Left cardiac atrium (tissue), 2 donors: Measurements from ENCODE around the gene ZFP36. TPM values are rescaled to one million over a fixed set of nuclear protein-coding genes. Genes with fewer than 3 reads are reported as not detected.

Source experiments
- microRNA-seq, 2 donors: library from miRNA; unstranded; fragments of <30 nt; microRNA quantifications; one replicate each; pipeline ENCODE4 v1.2.0, GENCODE V29; 2020
- total RNA-seq, 2 donors: library from RNA; stranded (reverse); fragmentation: NEBNext Ultra II Directional; extraction: Animal tissue kit (Norgen Biotek cat#: 25700); gene quantifications; one replicate each; pipeline ENCODE4 v1.2.1, GENCODE V29; 2021
- donor health status: DM: no; HTN: yes; CAD: no; lungs with severe emphysema.
- donor health status: DM: yes; HTN: yes; CAD: no.

The ZFP36 gene
- total RNA-seq, 2 donors from 2014 or later, result 93.5 to 156 TPM

Small RNA genes within 50 kb of the gene (microRNA-seq; reads per million reads assigned to microRNA genes)
- 0 reads per million in 2 donors for gene MIR4530

Other genes with a start within 250 kb of the ZFP36 start
- not detected for gene NCCRP1, start 209.9 kb upstream of the ZFP36 start, total RNA-seq
- gene SYCN, start 202.6 kb upstream of the ZFP36 start, total RNA-seq, result not detected
- gene IFNL3, start 161.8 kb upstream of the ZFP36 start, total RNA-seq, result not detected
- not detected for gene IFNL4, start 158.0 kb upstream of the ZFP36 start, total RNA-seq
- gene IFNL2, start 138.5 kb upstream of the ZFP36 start, total RNA-seq, result not detected
- gene IFNL1, start 110.4 kb upstream of the ZFP36 start, total RNA-seq, result not detected
- gene LRFN1, start 86.0 kb upstream of the ZFP36 start, total RNA-seq, result 1 to 10 TPM in 1 of 2 donors, under 1 TPM in 1; 0.55 to 1.4 TPM
- gene GMFG, start 70.8 kb upstream of the ZFP36 start, total RNA-seq, result 10 to 100 TPM; 29.6 to 43.8 TPM
- gene SAMD4B, start 64.4 kb upstream of the ZFP36 start, total RNA-seq, result 10 to 100 TPM; 44.5 to 72.2 TPM
- 10 to 100 TPM; 34.5 to 38.4 TPM for gene PAF1, start 15.7 kb upstream of the ZFP36 start, total RNA-seq
- gene MED29, start 15.5 kb upstream of the ZFP36 start, total RNA-seq, result 10 to 100 TPM; 21.3 to 25.1 TPM
- gene PLEKHG2, start 5.8 kb downstream of the ZFP36 start, total RNA-seq, result 10 to 100 TPM; 13.7 to 28.0 TPM
- 1,000 to 10,000 TPM; 1,273 to 1,597 TPM for gene RPS16, start 29.1 kb downstream of the ZFP36 start, total RNA-seq
- gene SUPT5H, start 38.7 kb downstream of the ZFP36 start, total RNA-seq, result 10 to 100 TPM; 61.1 to 70.1 TPM
- gene TIMM50, start 74.0 kb downstream of the ZFP36 start, total RNA-seq, result 10 to 100 TPM; 60.3 to 71.2 TPM
- gene DLL3, start 92.1 kb downstream of the ZFP36 start, total RNA-seq, result not detected
- not detected for gene SELENOV, start 108.3 kb downstream of the ZFP36 start, total RNA-seq
- gene EID2B, start 126.0 kb downstream of the ZFP36 start, total RNA-seq, result 1 to 10 TPM; 2.3 to 2.4 TPM
- 10 to 100 TPM; 11.0 to 14.8 TPM for gene EID2, start 133.3 kb downstream of the ZFP36 start, total RNA-seq
- gene LGALS13, start 195.7 kb downstream of the ZFP36 start, total RNA-seq, result not detected
- not detected for gene LGALS16, start 249.1 kb downstream of the ZFP36 start, total RNA-seq